Activated T-cell treated with anti-CD3 and anti-CD28 coated beads, Interleukin-2, amount 50 U/mL, for 1 hour (primary cell): ENCODE data around the gene TTC28.
"Not testable (repeated sequence)": the region's sequence is repeated elsewhere in the genome, so short reads cannot be mapped to it uniquely, and the experiment has no call there.

ENCODE experiments used
- DNase-seq: peaks from one replicate; pipeline ENCODE4 v3.0.0-alpha.2; 2020

TTC28 gene

DNA sequence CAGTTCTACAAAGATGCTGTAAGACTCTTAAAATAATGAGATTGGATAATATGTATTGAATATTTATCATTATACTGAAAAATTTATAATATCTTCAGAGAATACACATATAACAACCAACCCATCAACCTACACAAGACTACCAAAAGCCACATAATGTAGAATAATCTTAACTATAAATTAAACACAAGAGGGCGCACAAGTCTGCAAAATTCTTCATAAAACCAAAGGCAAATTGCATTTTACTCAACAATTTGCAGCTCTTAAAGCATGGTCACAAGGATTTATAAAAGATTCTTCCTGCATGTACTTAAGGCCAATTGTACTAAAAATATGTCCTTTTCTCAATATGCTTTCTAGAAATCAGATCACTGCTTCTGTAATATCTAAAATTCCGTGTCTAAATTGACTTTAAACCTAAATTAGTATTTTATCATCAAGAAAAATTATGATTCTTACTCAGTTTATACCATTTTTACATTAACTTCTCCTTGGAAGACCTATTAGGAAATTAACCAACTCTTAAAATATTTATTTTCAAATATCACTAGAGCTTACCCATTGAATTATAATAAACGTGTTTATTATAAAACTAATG, 79.0 kb downstream of the TTC28 start:
- no peak for DNase-seq

DNA sequence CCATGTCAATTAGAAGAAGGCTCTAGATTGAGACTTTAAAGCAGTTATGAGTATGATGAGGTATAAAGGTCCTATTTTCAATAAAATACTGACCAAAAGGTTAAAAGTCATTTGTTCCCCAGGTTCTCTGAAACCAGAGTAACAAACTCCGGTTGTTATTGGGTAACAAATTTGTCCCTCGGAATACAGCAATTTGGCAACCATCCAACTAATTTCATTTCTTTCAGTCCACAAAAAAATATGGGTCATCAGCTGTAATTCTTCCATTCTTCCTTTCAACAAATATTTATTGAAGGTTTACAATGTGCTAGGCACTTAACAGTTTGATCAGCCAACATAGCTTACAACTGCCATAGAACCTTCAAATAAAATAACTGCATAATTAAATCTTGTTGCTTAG, 79.9 kb downstream of the TTC28 start:
- no peak for DNase-seq

DNA sequence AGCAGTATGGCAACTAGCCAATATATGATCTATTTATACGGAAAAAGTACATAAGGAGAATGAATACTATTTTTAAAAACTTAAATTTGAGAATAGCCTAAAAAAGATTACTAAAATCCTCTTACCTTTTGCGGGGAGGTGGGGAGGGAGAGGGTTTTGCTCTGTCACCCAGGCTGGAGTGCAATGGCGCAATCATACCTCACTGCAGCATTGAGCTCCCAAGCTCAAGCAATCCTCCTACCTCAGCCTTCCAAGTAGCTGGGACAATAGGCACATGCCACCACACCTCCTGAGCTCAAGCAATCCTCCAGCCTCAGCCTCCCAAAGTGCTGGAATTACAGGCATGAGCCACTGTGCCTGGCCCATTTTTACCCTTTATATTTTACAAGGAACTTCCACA, 82.0 kb downstream of the TTC28 start:
- no peak for DNase-seq

- no peak for DNase-seq
Measured at GRCh38 chr22:28594797-28595462, 84.7 kb downstream of the TTC28 start.

DNA sequence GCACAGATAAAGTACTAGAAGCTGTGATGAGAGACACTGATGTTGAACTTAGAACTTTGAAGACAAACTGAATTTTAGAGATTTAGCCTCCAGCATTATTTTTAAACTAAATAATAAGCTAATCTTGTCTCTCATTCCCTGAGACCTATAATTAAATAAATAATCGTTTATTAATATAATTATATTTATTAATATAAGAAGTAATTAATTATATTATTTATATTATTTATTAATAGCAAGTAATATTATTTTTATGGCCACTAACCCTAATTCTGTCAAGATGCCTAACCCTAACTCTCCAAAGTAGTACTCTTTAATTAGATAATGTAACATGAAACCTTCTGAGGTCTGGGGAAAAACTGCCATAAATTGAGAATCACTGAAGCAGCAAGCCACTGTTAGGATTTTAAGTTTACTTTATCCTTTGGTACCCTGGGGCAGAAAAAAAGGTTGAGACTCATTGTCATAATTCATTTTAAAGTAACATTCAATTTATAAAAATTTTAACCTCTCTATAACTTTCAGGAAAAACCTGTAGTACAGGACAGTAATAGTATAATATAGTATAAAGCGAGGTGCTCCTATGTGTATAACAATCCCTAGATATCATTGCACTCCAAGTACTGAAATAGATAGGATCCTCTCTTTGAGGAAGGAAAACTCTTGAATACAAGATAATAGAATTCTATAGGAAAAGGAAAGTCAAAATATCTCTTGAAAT, 85.4 kb downstream of the TTC28 start:
- DNase-seq: no peak

DNA sequence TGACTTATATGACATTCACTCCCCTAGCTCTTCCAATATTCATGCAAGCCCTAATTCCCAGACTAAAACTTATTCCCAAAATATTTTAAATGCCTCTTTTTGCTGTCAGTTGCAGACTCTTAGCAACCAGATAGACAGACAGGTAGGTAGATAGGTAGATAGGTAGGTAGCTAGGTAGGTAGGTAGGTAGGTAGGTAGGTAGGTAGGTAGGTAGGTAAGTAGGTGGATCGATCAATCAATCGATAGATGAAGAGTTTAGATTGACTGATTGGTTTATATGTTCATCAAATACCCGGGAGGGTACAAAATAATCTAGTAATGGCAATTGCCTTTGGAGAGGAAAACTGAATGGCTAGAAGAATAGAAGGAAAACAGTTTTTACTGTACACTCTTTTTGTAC, 86.3 kb downstream of the TTC28 start:
- DNase-seq: no peak

DNA sequence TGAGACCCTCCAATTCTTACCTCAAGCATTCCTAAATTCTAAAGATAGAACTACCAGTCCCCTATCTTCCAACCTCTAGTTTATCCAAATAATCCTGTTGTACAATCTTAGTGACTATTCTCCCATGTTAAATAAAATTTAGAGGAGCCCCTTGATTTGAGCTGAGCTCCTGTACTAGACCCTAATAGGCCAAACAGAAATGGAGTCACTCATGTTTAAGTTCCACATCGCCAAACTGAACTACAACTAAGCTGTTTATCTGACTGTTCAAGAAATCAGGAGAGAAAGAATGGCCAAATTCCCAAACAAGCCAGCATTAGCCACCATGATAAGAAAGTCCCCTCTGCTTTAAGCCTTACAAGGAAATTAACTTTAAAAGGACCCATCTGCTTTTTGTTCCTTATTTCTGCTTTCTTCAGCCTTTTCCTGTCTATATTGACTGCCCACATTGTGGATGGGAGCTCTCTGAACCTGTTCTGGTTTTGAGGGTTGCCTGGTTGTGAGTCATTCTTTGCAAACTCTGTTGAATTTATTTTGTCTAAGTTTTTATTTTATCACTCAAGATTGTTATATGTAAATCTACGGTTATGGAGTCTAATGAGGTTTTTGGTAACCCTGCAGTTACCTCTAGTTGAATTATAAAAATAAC, 90.4 kb downstream of the TTC28 start:
- no peak for DNase-seq

- DNase-seq: no peak
Measured at GRCh38 chr22:28585324-28585723, 94.3 kb downstream of the TTC28 start.

DNA sequence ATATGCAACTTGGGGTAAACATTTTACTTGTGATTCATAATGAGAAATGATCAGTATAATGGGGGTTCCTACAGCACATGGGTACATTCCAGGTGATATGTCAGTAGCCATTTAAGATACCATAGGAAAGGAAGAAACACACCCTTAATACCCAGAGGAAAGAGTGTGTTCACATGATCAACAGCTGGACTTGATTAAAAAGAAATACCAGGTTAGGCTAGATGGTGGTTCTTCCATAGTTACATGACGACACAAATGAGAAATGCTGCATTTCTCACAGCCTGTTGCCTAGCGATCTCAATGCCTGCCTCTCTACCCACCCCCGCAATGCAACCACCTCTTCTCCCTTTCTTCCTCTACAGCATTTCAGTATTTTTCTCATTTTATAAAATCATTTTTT, 96.8 kb downstream of the TTC28 start:
- DNase-seq: no peak

DNA sequence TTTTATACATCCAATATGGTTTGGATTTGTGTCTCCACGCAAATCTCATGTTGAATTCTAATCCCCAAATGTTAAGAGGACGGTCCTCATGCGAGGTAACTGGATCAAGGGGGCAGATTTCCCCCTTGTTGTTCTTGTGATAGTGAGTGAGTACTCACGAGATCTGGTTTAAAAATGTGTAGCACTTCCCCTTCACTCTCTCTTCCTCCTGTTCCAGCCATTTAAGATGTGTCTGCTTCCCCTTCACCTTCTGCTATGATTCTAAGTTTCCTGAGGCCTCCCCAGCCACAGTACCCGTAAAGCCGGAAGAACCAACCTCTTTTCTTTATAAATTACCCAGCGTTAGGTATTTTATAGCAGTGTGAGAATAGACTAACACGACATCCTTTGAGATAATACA, 98.6 kb downstream of the TTC28 start:
- DNase-seq: no peak

GRCh38 chr22:28576162-28576561, 103.5 kb downstream of the TTC28 start:
- no peak for DNase-seq

DNA sequence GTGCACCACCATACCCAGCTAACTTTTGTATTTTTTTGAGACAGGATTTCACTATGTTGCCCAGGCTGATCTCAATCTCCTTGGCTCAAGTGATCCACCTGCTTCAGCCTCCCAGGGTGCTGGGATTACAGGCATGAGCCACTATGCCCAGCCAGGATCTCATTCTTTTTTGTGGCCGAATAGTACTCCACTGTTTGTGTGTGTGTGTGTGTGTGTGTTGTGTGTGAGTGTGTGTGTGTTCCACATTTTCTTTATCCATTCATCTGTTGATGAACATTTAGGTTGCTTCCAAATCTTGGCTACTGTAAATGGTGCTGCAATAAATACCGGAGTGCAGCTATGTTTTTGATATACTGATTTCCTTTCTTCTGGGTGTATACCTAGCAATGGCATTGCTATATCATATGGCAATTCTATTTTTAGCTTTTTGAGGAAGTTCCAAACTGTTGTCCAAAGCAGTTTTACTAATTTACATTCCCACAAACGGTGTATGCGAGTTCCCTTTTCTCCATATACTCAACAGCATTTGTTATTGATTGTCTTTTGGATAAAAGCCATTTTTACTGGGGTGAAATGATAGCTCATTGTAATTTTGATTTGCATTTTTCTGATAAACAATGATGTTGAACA, 105.4 kb downstream of the TTC28 start:
- DNase-seq: no peak

DNA sequence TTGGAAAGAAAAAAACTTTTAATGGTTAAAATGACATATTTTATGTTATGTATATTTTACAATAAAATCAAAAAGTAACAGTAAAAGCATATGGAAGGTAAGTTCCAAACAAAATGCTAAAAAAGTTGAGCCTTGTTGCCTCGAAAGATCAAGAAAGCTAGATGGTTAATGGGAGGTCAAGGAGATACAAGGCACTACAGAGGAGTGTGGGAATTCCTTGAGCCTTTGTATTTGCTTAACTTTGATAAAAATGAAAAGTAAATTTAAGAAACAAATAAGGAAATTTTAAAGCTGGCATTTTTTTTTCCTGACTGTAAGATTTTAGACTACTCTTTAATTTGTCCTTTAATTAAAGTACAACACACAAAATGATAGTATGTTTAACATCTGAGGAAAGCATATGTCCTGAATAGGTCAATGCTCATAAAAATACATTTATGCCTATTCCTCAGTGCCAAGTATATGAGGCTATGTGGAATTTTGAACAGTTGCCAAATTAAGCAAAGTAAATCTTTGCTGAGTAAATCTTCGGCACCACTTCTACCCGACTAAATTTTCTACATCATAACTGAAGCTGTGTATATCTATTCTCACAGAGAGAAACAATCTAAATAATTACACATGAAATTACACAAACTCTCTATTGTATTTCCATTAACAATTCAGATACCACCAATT, 108.8 kb downstream of the TTC28 start:
- no peak for DNase-seq

DNA sequence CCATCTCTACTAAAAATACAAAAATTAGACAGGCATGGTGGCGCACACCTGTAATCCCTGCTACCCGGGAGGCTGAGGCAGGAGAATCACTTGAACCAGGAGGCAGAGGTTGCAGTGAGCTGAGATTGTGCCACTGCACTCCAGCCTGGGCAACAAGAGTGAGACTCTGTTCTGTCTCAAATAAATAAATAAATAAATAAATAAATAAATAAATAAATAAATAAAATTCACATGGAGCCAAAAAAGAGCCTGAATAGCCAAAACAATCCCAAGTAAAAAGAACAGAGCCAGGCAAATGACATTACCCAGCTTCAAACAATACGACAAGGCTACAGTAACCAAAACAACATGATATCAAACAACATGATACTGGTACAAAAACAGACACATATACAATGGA, 110.7 kb downstream of the TTC28 start:
- not testable (repeated sequence) for DNase-seq

GRCh38 chr22:28568099-28568498, 111.5 kb downstream of the TTC28 start:
- DNase-seq: no peak

DNA sequence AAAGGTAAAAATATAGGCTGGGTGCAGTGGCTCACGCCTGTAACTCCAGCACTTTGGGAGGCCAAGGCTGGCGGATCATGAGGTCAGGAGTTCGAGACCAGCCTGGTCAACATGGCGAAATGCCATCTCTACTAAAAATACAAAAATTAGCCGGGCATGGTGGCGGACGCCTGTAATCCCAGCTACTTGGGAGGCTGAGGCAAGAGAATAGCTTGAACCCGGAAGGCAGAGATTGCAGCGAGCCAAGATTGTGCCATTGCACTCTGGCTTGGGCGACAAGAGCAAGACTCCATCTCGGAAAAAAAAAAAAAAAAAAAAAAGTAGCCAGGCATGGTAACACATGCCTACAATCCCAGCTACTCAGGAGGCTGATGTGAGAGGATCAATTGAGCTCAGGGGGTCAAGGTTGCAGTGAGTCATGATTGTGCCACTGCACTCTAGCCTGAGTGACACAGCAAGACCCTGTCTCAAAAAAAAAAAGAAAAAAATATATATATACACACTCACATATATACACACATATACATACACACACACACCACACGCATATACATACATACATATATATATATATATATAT, 112.6 kb downstream of the TTC28 start:
- not testable (repeated sequence) for DNase-seq

GRCh38 chr22:28563636-28564035, 116.0 kb downstream of the TTC28 start:
- no peak for DNase-seq

DNA sequence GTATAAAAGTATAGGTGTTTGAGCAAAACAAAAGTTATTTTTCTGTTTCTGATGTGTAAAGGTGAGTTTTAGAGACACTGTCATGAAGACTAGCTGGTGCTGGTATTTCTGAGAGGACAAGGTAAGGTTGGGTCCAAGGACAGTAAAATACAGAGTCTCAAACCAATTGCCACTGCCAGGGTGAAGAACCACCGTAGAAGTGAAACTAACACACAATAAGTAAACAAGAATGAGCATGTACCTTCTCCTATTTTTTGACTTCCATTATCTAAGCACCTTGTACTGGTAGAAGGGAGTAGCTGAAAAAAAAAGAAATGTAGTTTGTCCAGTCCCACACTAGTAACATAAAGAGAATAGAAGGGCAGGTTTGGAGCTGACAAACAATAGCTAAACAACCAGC, 117.3 kb downstream of the TTC28 start:
- DNase-seq: no peak

GRCh38 chr22:28560743-28561101, 118.9 kb downstream of the TTC28 start:
- not testable (repeated sequence) for DNase-seq

GRCh38 chr22:28560046-28560742, 119.4 kb downstream of the TTC28 start:
- DNase-seq: no peak

- DNase-seq: no peak
Measured at GRCh38 chr22:28557184-28557583, 122.5 kb downstream of the TTC28 start.
